Mammary epithelial cell (primary cell): ENCODE data around the gene ZMYND11.

Experiments
- EZH2 ChIP-seq: IDR thresholded peaks from 2 replicates; pipeline ENCODE4 v1.6.1; 2012; ENCODE audit warnings: low read length, inconsistent platforms, borderline replicate concordance
- TF ChIP-seq, protein P1 (sequence below), 2 donors: IDR thresholded peaks in 1 of 2; conservative IDR thresholded peaks in 1 of 2; 2 replicates each; pipeline ENCODE4 v1.5.1; 2011 to 2012; ENCODE audit warnings: inconsistent platforms in 2 of 2, low read length in 2 of 2, mild to moderate bottlenecking in 2 of 2, control low read depth in 1 of 2, low read depth in 1 of 2; ENCODE audit not compliant: insufficient read depth in 1 of 2; ENCODE audit errors: extremely low read depth in 1 of 2

GRCh38 chr10:247480-247879 is 112.2 kb downstream of the ZMYND11 start:
- TF ChIP-seq, protein P1, sequence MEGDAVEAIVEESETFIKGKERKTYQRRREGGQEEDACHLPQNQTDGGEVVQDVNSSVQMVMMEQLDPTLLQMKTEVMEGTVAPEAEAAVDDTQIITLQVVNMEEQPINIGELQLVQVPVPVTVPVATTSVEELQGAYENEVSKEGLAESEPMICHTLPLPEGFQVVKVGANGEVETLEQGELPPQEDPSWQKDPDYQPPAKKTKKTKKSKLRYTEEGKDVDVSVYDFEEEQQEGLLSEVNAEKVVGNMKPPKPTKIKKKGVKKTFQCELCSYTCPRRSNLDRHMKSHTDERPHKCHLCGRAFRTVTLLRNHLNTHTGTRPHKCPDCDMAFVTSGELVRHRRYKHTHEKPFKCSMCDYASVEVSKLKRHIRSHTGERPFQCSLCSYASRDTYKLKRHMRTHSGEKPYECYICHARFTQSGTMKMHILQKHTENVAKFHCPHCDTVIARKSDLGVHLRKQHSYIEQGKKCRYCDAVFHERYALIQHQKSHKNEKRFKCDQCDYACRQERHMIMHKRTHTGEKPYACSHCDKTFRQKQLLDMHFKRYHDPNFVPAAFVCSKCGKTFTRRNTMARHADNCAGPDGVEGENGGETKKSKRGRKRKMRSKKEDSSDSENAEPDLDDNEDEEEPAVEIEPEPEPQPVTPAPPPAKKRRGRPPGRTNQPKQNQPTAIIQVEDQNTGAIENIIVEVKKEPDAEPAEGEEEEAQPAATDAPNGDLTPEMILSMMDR (conservative IDR thresholded peaks at IDR 0.05 in 1 of 2, IDR thresholded peaks at IDR 0.05 in 1 of 2; ENCODE audit: extremely low read depth in 1 of 2, insufficient read depth in 1 of 2, low read depth in 1 of 2, low read length in 2 of 2), result no peak
- no peak for TF ChIP-seq EZH2
